Measurements from ENCODE around the gene CGN. TPM values are rescaled to one million over a fixed set of nuclear protein-coding genes. Genes with fewer than 3 reads are reported as not detected.
A peak's percentile ranks its signal among the peaks of the same experiment; 100 is the strongest.

Gene CGN
- total and polyA plus RNA-seq, 2 of the 13 experiments (the other 11 are each of a cell fraction or from before 2014, with no cell fraction given), result 0.75 to 0.81 TPM

GRCh38 chr1:151510957-151511635 is at the start of gene CGN (continued):
- TF ChIP-seq TCF12 (IDR thresholded peaks at IDR 0.05), result no peak
- no peak for TF ChIP-seq TCF12 (CRISPR knock-in tag; IDR thresholded peaks at IDR 0.05)
- no peak for TF ChIP-seq TGIF2 (CRISPR knock-in tag; IDR thresholded peaks at IDR 0.05)
- peak; percentile 41 for TF ChIP-seq TEAD3 (CRISPR knock-in tag; optimal IDR thresholded peaks at IDR 0.05; ENCODE audit: borderline replicate concordance)
- peak; percentile 22; the same call in 1 of the 2 replicates for TF ChIP-seq ZNF746 (CRISPR knock-in tag; IDR thresholded peaks at IDR 0.05)
- no peak for TF ChIP-seq ZNF432 (CRISPR knock-in tag; IDR thresholded peaks at IDR 0.05; ENCODE audit: borderline replicate concordance)
- TF ChIP-seq TFAP4 (IDR thresholded peaks at IDR 0.05; ENCODE audit: borderline replicate concordance, low read depth), result peak; percentile 1; the same call in 1 of the 2 replicates
- no peak for TF ChIP-seq ZNF160 (CRISPR knock-in tag; IDR thresholded peaks at IDR 0.05)
- TF ChIP-seq PAXIP1 (CRISPR knock-in tag; conservative IDR thresholded peaks at IDR 0.05), result peak; percentile 44; the same call in 1 of the 2 replicates
- peak; percentile 14; the same call in 1 of the 2 replicates for TF ChIP-seq ZNF691 (CRISPR knock-in tag; IDR thresholded peaks at IDR 0.05; ENCODE audit: borderline replicate concordance, low read depth)
- TF ChIP-seq ZFP91 (CRISPR knock-in tag; IDR thresholded peaks at IDR 0.05; ENCODE audit: borderline replicate concordance), result peak; percentile 86; the same call in 1 of the 2 replicates
- TF ChIP-seq AKAP8 (CRISPR knock-in tag; IDR thresholded peaks at IDR 0.05), result no peak
- TF ChIP-seq ZNF773 (CRISPR knock-in tag; IDR thresholded peaks at IDR 0.05; ENCODE audit: borderline replicate concordance), result no peak
- TF ChIP-seq RXRA (CRISPR knock-in tag; IDR thresholded peaks at IDR 0.05), result peak; percentile 18; the same call in 1 of the 2 replicates
- TF ChIP-seq IRF9 (CRISPR knock-in tag; IDR thresholded peaks at IDR 0.05; ENCODE audit: borderline replicate concordance), result no peak
- peak; percentile 58 for TF ChIP-seq HNRNPLL (IDR thresholded peaks at IDR 0.05; ENCODE audit: low read depth, low read length, poor library complexity, severe bottlenecking)
- no peak for TF ChIP-seq ATF3 (CRISPR knock-in tag; IDR thresholded peaks at IDR 0.05)
- TF ChIP-seq ZNF20 (CRISPR knock-in tag; IDR thresholded peaks at IDR 0.05), result no peak
- peak; percentile 72 for TF ChIP-seq ZNF777 (CRISPR knock-in tag; IDR thresholded peaks at IDR 0.05)
- TF ChIP-seq PAWR (CRISPR knock-in tag; IDR thresholded peaks at IDR 0.05; ENCODE audit: borderline replicate concordance), result no peak
- no peak for TF ChIP-seq SIX1 (CRISPR knock-in tag; IDR thresholded peaks at IDR 0.05; ENCODE audit: borderline replicate concordance)
